HepG2 (cell line): ENCODE measurements around the gene XCR1. TPM values are rescaled to one million over a fixed set of nuclear protein-coding genes. Genes with fewer than 3 reads are reported as not detected.

ENCODE experiments used
- ATAC-seq: fragments of 200-7000 bp; cut with Tn5 transposase; 3 replicates; pipeline ENCODE4 v1.9.1; 2020; ENCODE audit warnings: mild to moderate bottlenecking, moderate library complexity
- BruUV-seq: library from RNA; stranded (reverse); fragments of 400-500 nt; replicated peaks from 2 replicates; lab custom pipeline; 2021; lab: Mats Ljungman, UMichigan
- CTCF ChIA-PET: fragments of 300-600 bp; formaldehyde crosslinking; extraction: SDS; loops from one replicate; lab custom pipeline; 2021; ENCODE audit warnings: low total read pairs, inconsistent platforms, low intra/inter-chr PET ratio; lab: Yijun Ruan, JAX
- POLR2A ChIA-PET: fragments of 350-600 bp; sonication (Branson Sonifier 250); formaldehyde crosslinking; loops from one replicate; lab custom pipeline; 2020; ENCODE audit warnings: antibody characterized with exemption, inconsistent platforms; lab: Yijun Ruan, JAX
- DNase-seq: peaks from one replicate; pipeline ENCODE4 v3.0.0-alpha.2; 2015; ENCODE audit warnings: low spot score
- FAIRE-seq: peaks from 3 replicates; lab custom pipeline; 2011; peaks lifted over from hg19 to GRCh38; lab: Jason Lieb, UNC
- H2AFZ ChIP-seq: one replicate; pipeline ENCODE4 v1.6.1; 2011; ENCODE audit warnings: low read length, inconsistent platforms
- H3K27ac ChIP-seq: fragments of 300-600 bp; 3 replicates; pipeline ENCODE4 v1.8.0; 2011; ENCODE audit warnings: mixed run types, mild to moderate bottlenecking, mixed read lengths, low read length, inconsistent platforms; ENCODE audit not compliant: insufficient read depth; ENCODE audit errors: extremely low read length
- H3K27me3 ChIP-seq, 2 experiments: fragments of 200-600 bp in 1 of 2; 2 replicates in 1 of 2; 3 replicates in 1 of 2; pipeline versions ENCODE4 v1.6.0 to v1.8.0; 2011; ENCODE audit warnings: low read length in 2 of 2, mild to moderate bottlenecking in 2 of 2, moderate library complexity in 2 of 2, inconsistent platforms in 1 of 2; ENCODE audit not compliant: insufficient read depth in 2 of 2, control insufficient read depth in 1 of 2
- H3K36me3 ChIP-seq, 2 experiments: fragments of 200-600 bp in 1 of 2; replicated peaks in 1 of 2; 2 replicates in 1 of 2; 3 replicates in 1 of 2; pipeline versions ENCODE4 v1.5.1 to v1.8.0; 2011; ENCODE audit warnings: low read length in 2 of 2, inconsistent platforms in 1 of 2; ENCODE audit not compliant: insufficient read depth in 2 of 2, control insufficient read depth in 1 of 2
- H3K4me1 ChIP-seq: 2 replicates; pipeline ENCODE4 v1.5.1; 2012; ENCODE audit warnings: low read length, inconsistent platforms; ENCODE audit not compliant: insufficient read depth
- H3K4me2 ChIP-seq: 2 replicates; pipeline ENCODE4 v1.6.0; 2011; ENCODE audit warnings: low read depth, low read length, inconsistent platforms
- H3K4me3 ChIP-seq, 3 experiments: fragments of 200-600 bp in 1 of 3; sonication (generic), shearing (Covaris generic) in 1 of 3; replicated peaks in 1 of 3; 2 replicates each; pipeline ENCODE4 v1.5.1; 2011 to 2016; ENCODE audit warnings: low read length in 3 of 3, inconsistent platforms in 2 of 3, low read depth in 2 of 3, mild to moderate bottlenecking in 2 of 3, control low read depth in 1 of 3, mixed read lengths in 1 of 3; ENCODE audit not compliant: insufficient read depth in 1 of 3
- H3K79me2 ChIP-seq: one replicate; pipeline ENCODE4 v1.6.1; 2011; ENCODE audit warnings: low read length, inconsistent platforms; ENCODE audit not compliant: insufficient read depth
- H3K9ac ChIP-seq: 2 replicates; pipeline ENCODE4 v1.6.0; 2011; ENCODE audit warnings: mild to moderate bottlenecking, low read depth, low read length, inconsistent platforms; ENCODE audit not compliant: insufficient read depth
- H3K9me3 ChIP-seq: 2 replicates; pipeline ENCODE4 v1.5.1; 2012; ENCODE audit warnings: mild to moderate bottlenecking, low read length
- H4K20me1 ChIP-seq: 2 replicates; pipeline ENCODE4 v1.6.0; 2011; ENCODE audit warnings: inconsistent platforms, mild to moderate bottlenecking, low read length, moderate library complexity; ENCODE audit not compliant: insufficient read depth
- ASH2L ChIP-seq: fragments of 300-600, 200-600 bp; sonication (generic); IDR thresholded peaks from 2 replicates; pipeline ENCODE4 v1.7.0; 2017; ENCODE audit warnings: low read depth, mild to moderate bottlenecking, moderate library complexity, mixed read lengths, low read length; ENCODE audit not compliant: insufficient read length
- KMT2A ChIP-seq: sonication (generic); formaldehyde crosslinking; IDR thresholded peaks from 2 replicates; pipeline ENCODE4 v1.4.0; 2020; ENCODE audit warnings: missing genetic modification reagents
- PPARG ChIP-seq: conservative IDR thresholded peaks from 2 replicates; pipeline ENCODE4 v1.6.1; 2016; ENCODE audit warnings: missing biosample characterization, missing genetic modification reagents
- ZHX2 ChIP-seq, 2 experiments: sonication (generic) in 1 of 2; formaldehyde crosslinking in 1 of 2; IDR thresholded peaks; 2 replicates each; pipeline versions ENCODE4 v1.6.1 to v1.9.0; 2014 to 2022; ENCODE audit warnings: antibody characterized with exemption in 1 of 2, borderline replicate concordance in 1 of 2, inconsistent platforms in 1 of 2, low read depth in 1 of 2, missing genetic modification reagents in 1 of 2
- ZMYM3 ChIP-seq: sonication (generic); formaldehyde crosslinking; IDR thresholded peaks from 2 replicates; pipeline ENCODE4 v1.5.1; 2020; ENCODE audit warnings: mild to moderate bottlenecking, missing genetic modification reagents
- ZNF639 ChIP-seq: conservative IDR thresholded peaks from 2 replicates; pipeline ENCODE4 v1.6.1; 2018; ENCODE audit warnings: missing genetic modification reagents
- ZNF644 ChIP-seq: IDR thresholded peaks from 2 replicates; pipeline ENCODE4 v1.6.1; 2016; ENCODE audit warnings: low read depth
- ZNF704 ChIP-seq: sonication (generic); formaldehyde crosslinking; IDR thresholded peaks from 2 replicates; pipeline ENCODE4 v1.8.1; 2023; ENCODE audit warnings: mild to moderate bottlenecking, inconsistent platforms, moderate library complexity, missing genetic modification reagents, borderline replicate concordance
- WGBS: methylation state at CpG from one replicate; pipeline ENCODE4 v1.1.6; 2017; ENCODE audit warnings: low lambda C conversion rate; 5-methylcytosine and 5-hydroxymethylcytosine counted together
- in situ Hi-C: cut with HindIII; loops from 2 replicates; pipeline ENCODE4 v1.10.0; 2017; ENCODE audit warnings: low pct_unique_long_range_greater_than_20kb; ENCODE audit not compliant: extremely low pct_ligation_motif_present
- intact Hi-C: fragments of 100-400 bp; cut with micrococcal nuclease; formaldehyde crosslinking; loops from one replicate; pipeline ENCODE4 v1.10.0; 2022; ENCODE audit not compliant: unreplicated experiment
- polyA plus RNA-seq, 8 experiments: library from polyadenylated mRNA; depleted of rRNA in 3 of 8; stranded (reverse) in 7 of 8; unstranded in 1 of 8; fragments of >200 nt; fragmentation: Illumina TruSeq in 4 of 8; extraction: Trizol in 4 of 8; gene quantifications; 2 replicates each; pipeline versions ENCODE4 v1.2.1 to v1.2.3, GENCODE V29; 2011 to 2016; ENCODE audit warnings: low read depth in 4 of 8, missing spikeins in 1 of 8, mixed read lengths in 1 of 8; ENCODE audit not compliant: insufficient read depth in 1 of 8
- total RNA-seq, 5 experiments: library from RNA; depleted of rRNA; stranded (reverse); fragments of >200 nt; fragmentation: Illumina TruSeq; extraction: Trizol; gene quantifications; 2 replicates each; pipeline ENCODE4 v1.2.3, GENCODE V29; 2016; ENCODE audit warnings: low read depth in 1 of 5
- TF ChIP-seq, protein P1 (sequence below): sonication (generic); formaldehyde crosslinking; IDR thresholded peaks from 2 replicates; pipeline ENCODE4 v1.5.1; 2020; ENCODE audit warnings: mild to moderate bottlenecking, missing genetic modification reagents, borderline replicate concordance
- TF ChIP-seq, protein P2 (sequence below): sonication (generic); formaldehyde crosslinking; IDR thresholded peaks from 2 replicates; pipeline ENCODE4 v1.4.0; 2020; ENCODE audit warnings: missing genetic modification reagents

Gene XCR1
- total and polyA plus RNA-seq, 2 of the 13 experiments (the other 11 are each of a cell fraction or from before 2014, with no cell fraction given) = not detected

DNA sequence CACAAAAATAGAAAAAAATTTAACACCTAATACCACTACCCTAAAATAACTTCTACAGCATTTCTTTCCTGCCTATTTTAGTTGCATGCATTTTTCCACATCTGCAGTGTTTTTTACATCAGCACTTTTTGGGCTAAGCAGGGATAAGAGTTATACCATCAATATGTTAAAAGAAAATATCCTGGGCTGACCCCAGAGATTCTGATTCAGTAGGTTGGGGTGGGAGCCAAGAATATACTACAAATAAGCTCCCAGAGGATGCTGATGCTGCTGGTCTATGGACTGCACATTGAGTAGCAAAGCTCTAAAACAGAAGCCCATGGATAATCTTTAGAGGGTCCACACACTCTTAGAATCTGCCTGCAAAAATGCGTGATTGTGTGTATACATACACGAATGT lies 46.5 kb downstream of the XCR1 start (continued):
- no peak for TF ChIP-seq ZNF639
- TF ChIP-seq PPARG = no peak
- TF ChIP-seq, protein P1, sequence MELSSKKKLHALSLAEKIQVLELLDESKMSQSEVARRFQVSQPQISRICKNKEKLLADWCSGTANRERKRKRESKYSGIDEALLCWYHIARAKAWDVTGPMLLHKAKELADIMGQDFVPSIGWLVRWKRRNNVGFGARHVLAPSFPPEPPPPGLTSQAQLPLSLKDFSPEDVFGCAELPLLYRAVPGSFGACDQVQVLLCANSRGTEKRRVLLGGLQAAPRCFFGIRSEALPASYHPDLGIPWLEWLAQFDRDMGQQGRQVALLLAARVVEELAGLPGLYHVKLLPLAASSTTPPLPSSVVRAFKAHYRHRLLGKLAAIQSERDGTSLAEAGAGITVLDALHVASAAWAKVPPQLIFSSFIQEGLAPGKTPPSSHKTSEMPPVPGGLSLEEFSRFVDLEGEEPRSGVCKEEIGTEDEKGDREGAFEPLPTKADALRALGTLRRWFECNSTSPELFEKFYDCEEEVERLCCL = no peak
- TF ChIP-seq, all 625 proteins: peak for 0

- H3K9me3 ChIP-seq = no peaks in the 10 kb centered on the region
- peaks cover 8 to 79% of the 10 kb centered on the region in 2 experiments for H3K36me3 ChIP-seq
- peaks cover under 1% of the 10 kb centered on the region for H3K79me2 ChIP-seq
- no peak overlapping the region for H3K27ac ChIP-seq
- intact Hi-C loops = no loop called here
- H3K4me2 ChIP-seq = no peak overlapping the region
- ChIA-PET POLR2A (no interaction called here), CTCF (no interaction called here)
- BruUV-seq = no TSS peak
- H4K20me1 ChIP-seq = no peaks in the 10 kb centered on the region
- no peak for ATAC-seq
- no peak overlapping the region for H3K9ac ChIP-seq
- FAIRE-seq = no peak
- H2AFZ ChIP-seq = no peak overlapping the region
- TF ChIP-seq ZMYM3 (CRISPR knock-in tag) (no peak), ASH2L (no peak), KMT2A (CRISPR knock-in tag) (no peak), ZNF704 (CRISPR knock-in tag) (no peak), ZNF644 (CRISPR knock-in tag) (no peak), ZHX2 (IDR thresholded peaks at IDR 0.05; ENCODE audit: low read depth) (no peak), ZHX2 (CRISPR knock-in tag; IDR thresholded peaks at IDR 0.05; ENCODE audit: borderline replicate concordance) (no peak)
- TF ChIP-seq, protein P2, sequence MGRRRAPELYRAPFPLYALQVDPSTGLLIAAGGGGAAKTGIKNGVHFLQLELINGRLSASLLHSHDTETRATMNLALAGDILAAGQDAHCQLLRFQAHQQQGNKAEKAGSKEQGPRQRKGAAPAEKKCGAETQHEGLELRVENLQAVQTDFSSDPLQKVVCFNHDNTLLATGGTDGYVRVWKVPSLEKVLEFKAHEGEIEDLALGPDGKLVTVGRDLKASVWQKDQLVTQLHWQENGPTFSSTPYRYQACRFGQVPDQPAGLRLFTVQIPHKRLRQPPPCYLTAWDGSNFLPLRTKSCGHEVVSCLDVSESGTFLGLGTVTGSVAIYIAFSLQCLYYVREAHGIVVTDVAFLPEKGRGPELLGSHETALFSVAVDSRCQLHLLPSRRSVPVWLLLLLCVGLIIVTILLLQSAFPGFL (CRISPR knock-in tag) = no peak
- 97% methylated on average over 7 of the region's 7 CpGs for WGBS
- in situ Hi-C loops = no loop called here
- H3K4me3 ChIP-seq = no peak overlapping the region
- H3K4me1 ChIP-seq = peaks cover 10% of the 10 kb centered on the region
- no peak for DNase-seq
- H3K27me3 ChIP-seq = no peaks in the 10 kb centered on the region
These were observed 47.0 kb downstream of the XCR1 start for GRCh38 chr3:45980229-45980813.
